ENCODE data around the gene AFMID.

- TF ChIP-seq CTCF (conservative IDR thresholded peaks at IDR 0.05; ENCODE audit: low read depth in 2 of 2) (no peak), EZH2phosphoT487 (IDR thresholded peaks at IDR 0.05; ENCODE audit: unreplicated experiment) (no peak), POLR2AphosphoS5 (IDR thresholded peaks at IDR 0.05; ENCODE audit: low read depth) (no peak), EZH2 (IDR thresholded peaks at IDR 0.05; ENCODE audit: low read depth, unreplicated experiment) (no peak), NANOG (IDR thresholded peaks at IDR 0.05; ENCODE audit: borderline replicate concordance) (no peak)
- TF ChIP-seq, protein P1, sequence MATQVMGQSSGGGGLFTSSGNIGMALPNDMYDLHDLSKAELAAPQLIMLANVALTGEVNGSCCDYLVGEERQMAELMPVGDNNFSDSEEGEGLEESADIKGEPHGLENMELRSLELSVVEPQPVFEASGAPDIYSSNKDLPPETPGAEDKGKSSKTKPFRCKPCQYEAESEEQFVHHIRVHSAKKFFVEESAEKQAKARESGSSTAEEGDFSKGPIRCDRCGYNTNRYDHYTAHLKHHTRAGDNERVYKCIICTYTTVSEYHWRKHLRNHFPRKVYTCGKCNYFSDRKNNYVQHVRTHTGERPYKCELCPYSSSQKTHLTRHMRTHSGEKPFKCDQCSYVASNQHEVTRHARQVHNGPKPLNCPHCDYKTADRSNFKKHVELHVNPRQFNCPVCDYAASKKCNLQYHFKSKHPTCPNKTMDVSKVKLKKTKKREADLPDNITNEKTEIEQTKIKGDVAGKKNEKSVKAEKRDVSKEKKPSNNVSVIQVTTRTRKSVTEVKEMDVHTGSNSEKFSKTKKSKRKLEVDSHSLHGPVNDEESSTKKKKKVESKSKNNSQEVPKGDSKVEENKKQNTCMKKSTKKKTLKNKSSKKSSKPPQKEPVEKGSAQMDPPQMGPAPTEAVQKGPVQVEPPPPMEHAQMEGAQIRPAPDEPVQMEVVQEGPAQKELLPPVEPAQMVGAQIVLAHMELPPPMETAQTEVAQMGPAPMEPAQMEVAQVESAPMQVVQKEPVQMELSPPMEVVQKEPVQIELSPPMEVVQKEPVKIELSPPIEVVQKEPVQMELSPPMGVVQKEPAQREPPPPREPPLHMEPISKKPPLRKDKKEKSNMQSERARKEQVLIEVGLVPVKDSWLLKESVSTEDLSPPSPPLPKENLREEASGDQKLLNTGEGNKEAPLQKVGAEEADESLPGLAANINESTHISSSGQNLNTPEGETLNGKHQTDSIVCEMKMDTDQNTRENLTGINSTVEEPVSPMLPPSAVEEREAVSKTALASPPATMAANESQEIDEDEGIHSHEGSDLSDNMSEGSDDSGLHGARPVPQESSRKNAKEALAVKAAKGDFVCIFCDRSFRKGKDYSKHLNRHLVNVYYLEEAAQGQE (IDR thresholded peaks at IDR 0.05; ENCODE audit: unreplicated experiment): no peak
Observed at GRCh38 chr17:78175643-78175981, 11.6 kb upstream of the AFMID start.
